HepG2 (cell line): ENCODE results near the gene TRIM31. TPM values are rescaled to one million over a fixed set of nuclear protein-coding genes. Genes with fewer than 3 reads are reported as not detected.

Source experiments
- BRCA1 ChIP-seq: sonication (generic); formaldehyde crosslinking; IDR thresholded peaks from 2 replicates; pipeline ENCODE4 v1.4.0; 2020; ENCODE audit warnings: missing genetic modification reagents
- ESRRA ChIP-seq: sonication (generic); formaldehyde crosslinking; IDR thresholded peaks from 2 replicates; pipeline ENCODE4 v1.5.1; 2020; ENCODE audit warnings: mild to moderate bottlenecking, low read depth, missing genetic modification reagents
- EZH2 ChIP-seq: conservative IDR thresholded peaks from 2 replicates; pipeline ENCODE4 v1.6.1; 2012; ENCODE audit warnings: mild to moderate bottlenecking, low read depth, low read length, moderate library complexity
- FOXA3 ChIP-seq: IDR thresholded peaks from 2 replicates; pipeline ENCODE4 v1.6.1; 2016; ENCODE audit warnings: missing genetic modification reagents, missing compliant biosample characterization
- MBNL3 ChIP-seq: fragments of 250-450 bp; sonication (Bioruptor Pico); conservative IDR thresholded peaks from 2 replicates; pipeline ENCODE4 v1.8.0; 2022; ENCODE audit warnings: mild to moderate bottlenecking, inconsistent platforms
- RBFOX2 ChIP-seq: fragments of 200-400 bp; formaldehyde crosslinking; IDR thresholded peaks from 2 replicates; pipeline ENCODE4 v1.6.1; 2017; ENCODE audit warnings: low read depth, mild to moderate bottlenecking, low read length
- REST ChIP-seq, 2 experiments: IDR thresholded peaks; 2 replicates each; pipeline ENCODE4 v1.6.1; 2011 to 2012; ENCODE audit warnings: low read length in 2 of 2, borderline replicate concordance in 1 of 2, low read depth in 1 of 2, mild to moderate bottlenecking in 1 of 2, moderate library complexity in 1 of 2
- TBX2 ChIP-seq: sonication (generic); formaldehyde crosslinking; IDR thresholded peaks from 2 replicates; pipeline ENCODE4 v1.5.0; 2020; ENCODE audit warnings: missing genetic modification reagents, mild to moderate bottlenecking, borderline replicate concordance
- WIZ ChIP-seq: sonication (generic); formaldehyde crosslinking; IDR thresholded peaks from 2 replicates; pipeline ENCODE4 v1.5.1; 2020; ENCODE audit warnings: mild to moderate bottlenecking, missing genetic modification reagents
- ZC3H4 ChIP-seq: sonication (generic); formaldehyde crosslinking; IDR thresholded peaks from 2 replicates; pipeline ENCODE4 v1.4.0; 2020; ENCODE audit warnings: missing genetic modification reagents, borderline replicate concordance
- ZNF232 ChIP-seq: sonication (generic); formaldehyde crosslinking; IDR thresholded peaks from 2 replicates; pipeline ENCODE4 v1.4.0; 2020; ENCODE audit warnings: missing genetic modification reagents, borderline replicate concordance
- ZNF546 ChIP-seq: sonication (generic); formaldehyde crosslinking; conservative IDR thresholded peaks from 2 replicates; pipeline ENCODE4 v1.8.1; 2023; ENCODE audit warnings: mild to moderate bottlenecking, missing genetic modification reagents
- ZNF800 ChIP-seq: sonication (generic); formaldehyde crosslinking; IDR thresholded peaks from 2 replicates; pipeline ENCODE4 v1.4.0; 2020; ENCODE audit warnings: missing genetic modification reagents
- ZUFSP ChIP-seq: sonication (generic); formaldehyde crosslinking; IDR thresholded peaks from 2 replicates; pipeline ENCODE4 v1.9.0; 2021; ENCODE audit warnings: missing genetic modification reagents, mild to moderate bottlenecking, borderline replicate concordance
- polyA plus RNA-seq, 8 experiments: library from polyadenylated mRNA; depleted of rRNA in 3 of 8; stranded (reverse) in 7 of 8; unstranded in 1 of 8; fragments of >200 nt; fragmentation: Illumina TruSeq in 4 of 8; extraction: Trizol in 4 of 8; gene quantifications; 2 replicates each; pipeline versions ENCODE4 v1.2.1 to v1.2.3, GENCODE V29; 2011 to 2016; ENCODE audit warnings: low read depth in 4 of 8, missing spikeins in 1 of 8, mixed read lengths in 1 of 8; ENCODE audit not compliant: insufficient read depth in 1 of 8
- total RNA-seq, 5 experiments: library from RNA; depleted of rRNA; stranded (reverse); fragments of >200 nt; fragmentation: Illumina TruSeq; extraction: Trizol; gene quantifications; 2 replicates each; pipeline ENCODE4 v1.2.3, GENCODE V29; 2016; ENCODE audit warnings: low read depth in 1 of 5
- TF ChIP-seq, protein P1 (sequence below): sonication (generic); formaldehyde crosslinking; IDR thresholded peaks from 2 replicates; pipeline ENCODE4 v1.5.0; 2020; ENCODE audit warnings: missing genetic modification reagents
- TF ChIP-seq, protein P2 (sequence below): sonication (generic); formaldehyde crosslinking; IDR thresholded peaks from 2 replicates; pipeline ENCODE4 v1.5.0; 2020; ENCODE audit warnings: missing genetic modification reagents

Gene TRIM31
- total and polyA plus RNA-seq, 2 of the 13 experiments (the other 11 are each of a cell fraction or from before 2014, with no cell fraction given), result 0.13 to 0.51 TPM

DNA sequence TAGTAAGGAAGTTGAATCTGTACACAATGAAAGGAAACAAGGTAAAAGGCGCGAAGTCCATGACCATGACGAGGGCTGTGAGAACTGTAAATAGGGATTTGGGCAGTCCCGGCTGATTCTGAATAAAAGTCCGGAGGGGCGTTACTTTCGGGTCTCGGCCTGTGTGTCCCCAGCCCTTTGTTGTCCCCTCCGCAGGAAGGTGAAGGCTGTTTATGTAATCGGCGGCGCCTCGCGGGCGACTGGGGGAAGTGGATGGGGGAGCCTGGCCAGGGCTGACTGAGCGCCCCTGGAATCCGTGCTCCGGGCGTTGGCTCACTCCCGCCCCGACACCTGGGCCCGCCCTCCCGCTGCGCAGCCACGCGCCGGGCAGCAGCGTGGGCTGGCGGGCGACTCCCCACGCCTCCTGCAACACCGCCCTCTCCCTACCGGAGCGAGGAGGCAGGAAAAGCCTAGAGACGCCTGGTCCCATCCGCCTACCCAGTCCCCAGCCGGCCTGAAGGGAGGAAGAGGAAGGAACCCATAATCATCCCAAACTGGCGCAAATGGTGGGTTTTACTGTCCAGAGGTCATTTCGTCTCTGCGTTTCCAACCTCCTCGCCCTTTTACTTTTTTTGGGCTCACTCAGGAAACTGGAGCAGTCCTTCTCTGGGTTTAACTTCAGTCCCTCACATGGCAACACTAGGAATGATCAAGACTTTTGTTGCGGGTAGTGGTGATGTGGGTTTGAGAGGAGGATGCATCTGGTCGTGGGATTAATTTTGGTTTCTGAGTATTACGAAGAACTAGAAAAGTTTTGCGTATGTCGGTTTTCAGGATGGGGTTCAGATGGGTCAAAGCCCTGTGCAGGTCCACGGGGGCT, 12.1 kb downstream of the TRIM31 start (continued):
- TF ChIP-seq REST (IDR thresholded peaks at IDR 0.05; ENCODE audit: borderline replicate concordance in 1 of 2, low read depth in 1 of 2, low read length in 2 of 2), result 0 out of 4 replicates have a peak, but pooled peaks of 1 of the 2 experiments have one; percentile 50
- TF ChIP-seq BRCA1 (CRISPR knock-in tag), result 0 out of 2 replicates have a peak, but pooled peaks have one; percentile 40
- no peak for TF ChIP-seq ZNF546 (CRISPR knock-in tag)
- no peak for TF ChIP-seq MBNL3 (CRISPR knock-in tag)
- peak; percentile 89 for TF ChIP-seq FOXA3 (CRISPR knock-in tag)
- TF ChIP-seq ZNF232, result peak; percentile 71; the same call in 1 of the 2 replicates
- TF ChIP-seq, protein P1, sequence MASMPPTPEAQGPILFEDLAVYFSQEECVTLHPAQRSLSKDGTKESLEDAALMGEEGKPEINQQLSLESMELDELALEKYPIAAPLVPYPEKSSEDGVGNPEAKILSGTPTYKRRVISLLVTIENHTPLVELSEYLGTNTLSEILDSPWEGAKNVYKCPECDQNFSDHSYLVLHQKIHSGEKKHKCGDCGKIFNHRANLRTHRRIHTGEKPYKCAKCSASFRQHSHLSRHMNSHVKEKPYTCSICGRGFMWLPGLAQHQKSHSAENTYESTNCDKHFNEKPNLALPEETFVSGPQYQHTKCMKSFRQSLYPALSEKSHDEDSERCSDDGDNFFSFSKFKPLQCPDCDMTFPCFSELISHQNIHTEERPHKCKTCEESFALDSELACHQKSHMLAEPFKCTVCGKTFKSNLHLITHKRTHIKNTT (CRISPR knock-in tag), result no peak
- TF ChIP-seq ZUFSP (CRISPR knock-in tag), result no peak
- no peak for TF ChIP-seq ZC3H4 (CRISPR knock-in tag)
- peak; percentile 93; the same call in 1 of the 2 replicates for TF ChIP-seq TBX2 (CRISPR knock-in tag)
- TF ChIP-seq EZH2, result no peak
- TF ChIP-seq, protein P2, sequence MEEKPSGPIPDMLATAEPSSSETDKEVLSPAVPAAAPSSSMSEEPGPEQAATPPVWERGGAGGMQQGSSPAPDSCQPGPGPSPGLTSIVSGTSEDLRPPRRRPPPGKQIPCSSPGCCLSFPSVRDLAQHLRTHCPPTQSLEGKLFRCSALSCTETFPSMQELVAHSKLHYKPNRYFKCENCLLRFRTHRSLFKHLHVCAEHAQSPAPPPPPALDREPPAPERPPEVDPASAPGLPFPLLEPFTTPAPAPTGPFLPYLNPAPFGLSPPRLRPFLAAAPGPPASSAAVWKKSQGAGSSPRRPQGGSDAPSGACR, result peak; percentile 73
- no peak for TF ChIP-seq WIZ (CRISPR knock-in tag)
- TF ChIP-seq ESRRA (CRISPR knock-in tag), result peak; percentile 71; the same call in 1 of the 2 replicates
- TF ChIP-seq RBFOX2, result peak; percentile 60
- TF ChIP-seq ZNF800, result peak; percentile 75
